Endothelial cell of umbilical vein (primary cell): ENCODE data around the gene CD84. TPM values are rescaled to one million over a fixed set of nuclear protein-coding genes. Genes with fewer than 3 reads are reported as not detected.

Experiments
- BruUV-seq: library from RNA; stranded (reverse); fragments of 400-500 nt; replicated peaks from 2 replicates; lab custom pipeline; 2021; lab: Mats Ljungman, UMichigan
- CTCF ChIA-PET: fragments of 300-600, 350-600 bp; sonication (Branson Sonifier 250); formaldehyde crosslinking; loops from one replicate; lab custom pipeline; 2021; ENCODE audit warnings: antibody characterized with exemption, inconsistent platforms; lab: Charles Lee
- POLR2A ChIA-PET: fragments of 300-600, 350-600 bp; sonication (Branson Sonifier 250); formaldehyde crosslinking; loops from one replicate; lab custom pipeline; 2021; ENCODE audit warnings: antibody characterized with exemption, inconsistent platforms; lab: Charles Lee
- DNase-seq: peaks from one replicate; pipeline ENCODE4 v3.0.0-alpha.2; 2011; ENCODE audit warnings: low read depth, low spot score
- FAIRE-seq: peaks from 2 replicates; lab custom pipeline; 2011; peaks lifted over from hg19 to GRCh38; lab: Jason Lieb, UNC
- H2AFZ ChIP-seq: 2 replicates; pipeline ENCODE4 v1.6.0; 2012; ENCODE audit warnings: low read depth, low read length, control low read depth, inconsistent platforms
- H3K27ac ChIP-seq: 2 replicates; pipeline ENCODE4 v1.5.1; 2011; ENCODE audit warnings: low read depth, mild to moderate bottlenecking, control low read depth, low read length, moderate library complexity; ENCODE audit not compliant: insufficient read depth
- H3K27me3 ChIP-seq, 2 experiments: 2 replicates each; pipeline versions ENCODE4 v1.6.0 to v1.6.1; 2011; ENCODE audit warnings: low read length in 2 of 2, mixed read lengths in 1 of 2; ENCODE audit not compliant: control insufficient read depth in 2 of 2, insufficient read depth in 2 of 2
- H3K36me3 ChIP-seq, 2 experiments: 2 replicates in 1 of 2; 3 replicates in 1 of 2; pipeline ENCODE4 v1.5.1; 2011; ENCODE audit warnings: low read length in 2 of 2, mild to moderate bottlenecking in 1 of 2, moderate library complexity in 1 of 2; ENCODE audit not compliant: control insufficient read depth in 2 of 2, insufficient read depth in 2 of 2; ENCODE audit errors: extremely low read depth in 1 of 2
- H3K4me1 ChIP-seq: 3 replicates; pipeline ENCODE4 v1.5.1; 2011; ENCODE audit warnings: mild to moderate bottlenecking, low read length; ENCODE audit not compliant: control insufficient read depth, insufficient read depth; ENCODE audit errors: extremely low read depth
- H3K4me2 ChIP-seq: 2 replicates; pipeline ENCODE4 v1.6.1; 2011; ENCODE audit warnings: low read length, control low read depth, mixed read lengths; ENCODE audit not compliant: insufficient read depth
- H3K4me3 ChIP-seq, 3 experiments: fragments of 200-600 bp in 1 of 3; sonication (generic), shearing (Covaris generic) in 1 of 3; replicated peaks in 1 of 3; 2 replicates each; pipeline ENCODE4 v1.5.1; 2011 to 2016; ENCODE audit warnings: control low read depth in 3 of 3, low read length in 3 of 3, mild to moderate bottlenecking in 2 of 3, inconsistent platforms in 1 of 3, low read depth in 1 of 3, moderate library complexity in 1 of 3; ENCODE audit not compliant: insufficient read depth in 1 of 3
- H3K79me2 ChIP-seq: 2 replicates; pipeline ENCODE4 v1.6.0; 2012; ENCODE audit warnings: low read length, inconsistent platforms; ENCODE audit not compliant: control insufficient read depth, insufficient read depth
- H3K9ac ChIP-seq: replicated peaks from 2 replicates; pipeline ENCODE3; 2011; ENCODE audit warnings: low read length, control low read depth; ENCODE audit not compliant: insufficient read depth; ENCODE audit errors: extremely low read depth
- H3K9me1 ChIP-seq: replicated peaks from 3 replicates; pipeline ENCODE4 v1.6.0; 2011; ENCODE audit warnings: mild to moderate bottlenecking, low read length; ENCODE audit not compliant: control insufficient read depth, insufficient read depth; ENCODE audit errors: extremely low read depth
- H3K9me3 ChIP-seq: replicated peaks from 2 replicates; pipeline ENCODE4 v1.5.1; 2012; ENCODE audit warnings: low read length, inconsistent platforms; ENCODE audit not compliant: control insufficient read depth, insufficient read depth
- H4K20me1 ChIP-seq: replicated peaks from 2 replicates; pipeline ENCODE3; 2011; ENCODE audit warnings: mild to moderate bottlenecking, low read length; ENCODE audit not compliant: control insufficient read depth, insufficient read depth; ENCODE audit errors: extremely low read depth
- CTCF ChIP-seq, 2 donors: IDR thresholded peaks; 1 replicate in 1 of 2; 2 replicates in 1 of 2; pipeline ENCODE4 v1.5.1; 2011; ENCODE audit warnings: low read length in 2 of 2, mild to moderate bottlenecking in 2 of 2, moderate library complexity in 2 of 2, control low read depth in 1 of 2, inconsistent platforms in 1 of 2, low read depth in 1 of 2; ENCODE audit not compliant: insufficient read depth in 1 of 2; ENCODE audit errors: extremely low read depth in 1 of 2
- EZH2 ChIP-seq: IDR thresholded peaks from 2 replicates; pipeline ENCODE4 v1.6.1; 2012; ENCODE audit warnings: borderline replicate concordance, low read depth, mild to moderate bottlenecking, moderate library complexity, low read length, inconsistent platforms; ENCODE audit not compliant: severe bottlenecking
- FOS ChIP-seq: IDR thresholded peaks from 2 replicates; pipeline ENCODE4 v1.6.1; 2011; ENCODE audit warnings: mild to moderate bottlenecking, low read length, moderate library complexity, borderline replicate concordance; ENCODE audit not compliant: insufficient read depth
- GATA2 ChIP-seq: IDR thresholded peaks from 2 replicates; pipeline ENCODE4 v1.7.0; 2011; ENCODE audit warnings: low read depth, mild to moderate bottlenecking, moderate library complexity, mixed read lengths, low read length; ENCODE audit not compliant: insufficient read length, insufficient read depth
- JUN ChIP-seq: IDR thresholded peaks from 2 replicates; pipeline ENCODE4 v1.6.1; 2011; ENCODE audit warnings: borderline replicate concordance, low read depth; ENCODE audit not compliant: insufficient read length, insufficient read depth
- MAX ChIP-seq: IDR thresholded peaks from 2 replicates; pipeline ENCODE4 v1.6.1; 2011; ENCODE audit not compliant: insufficient read depth, insufficient read length
- MYC ChIP-seq: IDR thresholded peaks from one replicate; pipeline ENCODE4 v1.6.1; 2011; ENCODE audit warnings: mild to moderate bottlenecking, low read depth, low read length
- POLR2A ChIP-seq: IDR thresholded peaks from 2 replicates; pipeline ENCODE4 v1.6.1; 2012; ENCODE audit warnings: low read depth, mild to moderate bottlenecking, control low read depth, low read length
- POLR2AphosphoS5 ChIP-seq: IDR thresholded peaks from 2 replicates; pipeline ENCODE4 v1.6.1; 2012; ENCODE audit warnings: low read depth, mild to moderate bottlenecking, control low read depth, low read length, moderate library complexity; ENCODE audit not compliant: insufficient read depth
- dilution Hi-C: fragments of 300-500 bp; cut with MboI; formaldehyde crosslinking; loops from one replicate; pipeline ENCODE4 v1.15.0; 2019; ENCODE audit warnings: low sequenced_read_pairs; ENCODE audit not compliant: extremely low pct_ligation_motif_present
- intact Hi-C: fragments of 100-400 bp; cut with micrococcal nuclease; formaldehyde crosslinking; loops from one replicate; pipeline ENCODE4 v1.10.0; 2022
- polyA plus RNA-seq, 4 experiments: library from polyadenylated mRNA; depleted of rRNA in 3 of 4; stranded (reverse) in 3 of 4; unstranded in 1 of 4; fragments of >200 nt; gene quantifications; 2 replicates each; pipeline versions ENCODE4 v1.2.1 to v1.2.3, GENCODE V29; 2011 to 2012; ENCODE audit warnings: missing spikeins in 1 of 4
- total RNA-seq: library from RNA; stranded (reverse); gene quantifications from 2 replicates; pipeline ENCODE4 v1.2.3, GENCODE V29; 2021

Gene CD84
- total and polyA plus RNA-seq, 2 donors (not counting 3 experiments of a cell fraction or from before 2014, with no cell fraction given), result not detected

- CTCF ChIA-PET, result no interaction called here
Observed at GRCh38 chr1:160560806-160561205, 18.5 kb downstream of the CD84 start.

More at GRCh38 chr1:160560806-160561205, 18.5 kb downstream of the CD84 start:
- intact Hi-C loops, result no loop called here
- no peak for FAIRE-seq
- BruUV-seq, result no TSS peak
- no peaks in the 10 kb centered on the region for H4K20me1 ChIP-seq
- TF ChIP-seq POLR2A (no peak), MAX (no peak), CTCF (IDR thresholded peaks at IDR 0.05; ENCODE audit: extremely low read depth in 1 of 2, insufficient read depth in 1 of 2, low read depth in 1 of 2, low read length in 2 of 2) (no peak), JUN (no peak), EZH2 (no peak), FOS (no peak), POLR2AphosphoS5 (no peak), MYC (no peak), GATA2 (no peak)
- H3K27ac ChIP-seq, result no peak overlapping the region
- no peaks in the 10 kb centered on the region for H3K9me3 ChIP-seq
- no peaks in the 10 kb centered on the region for H3K27me3 ChIP-seq
- POLR2A ChIA-PET, result no interaction called here
- no peak overlapping the region for H3K9ac ChIP-seq
- no peak for DNase-seq
- H2AFZ ChIP-seq, result no peak overlapping the region
- no peak overlapping the region for H3K4me2 ChIP-seq
- H3K9me1 ChIP-seq, result no peaks in the 10 kb centered on the region
- no peaks in the 10 kb centered on the region for H3K79me2 ChIP-seq
- H3K36me3 ChIP-seq, result no peaks in the 10 kb centered on the region
- dilution Hi-C loops, result no loop called here
- no peak overlapping the region for H3K4me3 ChIP-seq
- no peaks in the 10 kb centered on the region for H3K4me1 ChIP-seq
